ENCODE data around the gene MYMX.
"Not testable (repeated sequence)": the region's sequence is repeated elsewhere in the genome, so short reads cannot be mapped to it uniquely, and the experiment has no call there.

MYMX gene

GRCh38 chr6:44220913-44221290 is 4.2 kb downstream of the MYMX start:
- no peak for DNase-seq

GRCh38 chr6:44221291-44221960 is 4.7 kb downstream of the MYMX start:
- peak; percentile 90 for DNase-seq

GRCh38 chr6:44221961-44222335 is 5.2 kb downstream of the MYMX start:
- DNase-seq: no peak

- no peak for DNase-seq
Observed at GRCh38 chr6:44222486-44223318, 6.0 kb downstream of the MYMX start.

GRCh38 chr6:44223319-44224028 is 6.7 kb downstream of the MYMX start, which contains the start of gene SLC29A1:
Gene SLC29A1, plus strand, starts transcription at chr6:44223595. Its CDS starts 3,719 bp downstream, at chr6:44227314.
- DNase-seq: peak; percentile 45

- DNase-seq: no peak
Observed at GRCh38 chr6:44224029-44224964, 7.6 kb downstream of the MYMX start.

- no peak for DNase-seq
Observed at GRCh38 chr6:44224965-44225305, 8.2 kb downstream of the MYMX start.

GRCh38 chr6:44225579-44226325 is 9.0 kb downstream of the MYMX start:
- DNase-seq: no peak

- no peak for DNase-seq
Observed at GRCh38 chr6:44226368-44227147, 9.8 kb downstream of the MYMX start.

GRCh38 chr6:44227148-44227793 is 10.5 kb downstream of the MYMX start:
- DNase-seq: no peak

- no peak for DNase-seq
Observed at GRCh38 chr6:44228031-44228430, 11.3 kb downstream of the MYMX start.

GRCh38 chr6:44228433-44228832 is 11.7 kb downstream of the MYMX start:
- DNase-seq: no peak

- no peak for DNase-seq
Observed at GRCh38 chr6:44228836-44229235, 12.1 kb downstream of the MYMX start.

- no peak for DNase-seq
Observed at GRCh38 chr6:44229376-44230033, 12.8 kb downstream of the MYMX start.

- no peak for DNase-seq
Observed at GRCh38 chr6:44230034-44230675, 13.4 kb downstream of the MYMX start.

- DNase-seq: not testable (repeated sequence)
Observed at GRCh38 chr6:44231426-44231825, 14.7 kb downstream of the MYMX start.

GRCh38 chr6:44232676-44233566 is 16.2 kb downstream of the MYMX start:
- no peak for DNase-seq

GRCh38 chr6:44233567-44234100 is 16.9 kb downstream of the MYMX start:
- DNase-seq: no peak
